HEK293T (cell line): ENCODE measurements around the gene CORO2A.

Experiments used
- CTCF ChIA-PET: fragments of 350-600 bp; formaldehyde crosslinking; extraction: SDS; loops from one replicate; lab custom pipeline; 2021; ENCODE audit warnings: antibody characterized with exemption, inconsistent platforms; lab: Yijun Ruan, JAX
- POLR2A ChIA-PET: fragments of 350-600 bp; formaldehyde crosslinking; extraction: SDS; loops from one replicate; lab custom pipeline; 2020; ENCODE audit warnings: antibody characterized with exemption, inconsistent platforms; lab: Yijun Ruan, JAX
- DNase-seq: peaks from one replicate; pipeline ENCODE4 v3.0.0; 2012; ENCODE audit warnings: mixed read lengths; ENCODE audit errors: extremely low spot score
- ARNT ChIP-seq: fragments of 450-650 bp; IDR thresholded peaks from 2 replicates; pipeline ENCODE4 v1.6.1; 2017; ENCODE audit warnings: mild to moderate bottlenecking
- BHLHE40 ChIP-seq: fragments of 450-650 bp; IDR thresholded peaks from 2 replicates; pipeline ENCODE4 v1.6.1; 2016; ENCODE audit warnings: mild to moderate bottlenecking, moderate library complexity, borderline replicate concordance
- CTBP1 ChIP-seq: fragments of 450-650 bp; IDR thresholded peaks from 2 replicates; pipeline ENCODE4 v1.6.1; 2016; ENCODE audit warnings: borderline replicate concordance
- ELF4 ChIP-seq: fragments of 450-650 bp; IDR thresholded peaks from 2 replicates; pipeline ENCODE4 v1.6.1; 2017; ENCODE audit warnings: antibody characterized with exemption
- FOXA1 ChIP-seq: fragments of 450-650 bp; IDR thresholded peaks from 2 replicates; pipeline ENCODE4 v1.6.1; 2016; ENCODE audit warnings: mild to moderate bottlenecking
- FOXK2 ChIP-seq: fragments of 450-650 bp; IDR thresholded peaks from 2 replicates; pipeline ENCODE4 v1.6.1; 2016; ENCODE audit warnings: mild to moderate bottlenecking
- FOXM1 ChIP-seq: fragments of 450-650 bp; IDR thresholded peaks from 2 replicates; pipeline ENCODE4 v1.6.1; 2017; ENCODE audit warnings: mild to moderate bottlenecking, borderline replicate concordance
- HDGF ChIP-seq: fragments of 450-650 bp; IDR thresholded peaks from 2 replicates; pipeline ENCODE4 v1.6.1; 2017; ENCODE audit warnings: antibody characterized with exemption, borderline replicate concordance
- L3MBTL2 ChIP-seq: fragments of 450-650 bp; conservative IDR thresholded peaks from 2 replicates; pipeline ENCODE4 v1.6.1; 2016; ENCODE audit warnings: mild to moderate bottlenecking
- LEF1 ChIP-seq: fragments of 450-650 bp; IDR thresholded peaks from 2 replicates; pipeline ENCODE4 v1.6.1; 2017; ENCODE audit warnings: mild to moderate bottlenecking, borderline replicate concordance
- NFRKB ChIP-seq: fragments of 450-650 bp; IDR thresholded peaks from 2 replicates; pipeline ENCODE4 v1.6.1; 2016; ENCODE audit warnings: mild to moderate bottlenecking, moderate library complexity
- PKNOX1 ChIP-seq: fragments of 450-650 bp; IDR thresholded peaks from 2 replicates; pipeline ENCODE4 v1.6.1; 2016
- SP1 ChIP-seq: fragments of 450-650 bp; IDR thresholded peaks from 2 replicates; pipeline ENCODE4 v1.6.1; 2017
- SUZ12 ChIP-seq: fragments of 450-650 bp; IDR thresholded peaks from 2 replicates; pipeline ENCODE4 v1.6.1; 2016; ENCODE audit warnings: mild to moderate bottlenecking
- TARDBP ChIP-seq: fragments of 450-650 bp; IDR thresholded peaks from 2 replicates; pipeline ENCODE4 v1.6.1; 2016
- ZNF384 ChIP-seq: fragments of 450-650 bp; IDR thresholded peaks from 2 replicates; pipeline ENCODE4 v1.6.1; 2016

The CORO2A gene

GRCh38 chr9:98193336-98193944, 1.0 kb upstream of the CORO2A start:
- DNase-seq = no peak
- TF ChIP-seq TARDBP = no peak
- TF ChIP-seq ELF4 = no peak
- no peak for TF ChIP-seq LEF1
- TF ChIP-seq NFRKB = no peak
- no peak for TF ChIP-seq ZNF384
- TF ChIP-seq HDGF = no peak; the same call in 1 of the 2 replicates
- TF ChIP-seq SP1 = no peak
- TF ChIP-seq FOXA1 = no peak
- TF ChIP-seq L3MBTL2 = no peak
- POLR2A ChIA-PET = interaction anchor here (0.9 to 1.2 kb wide), 3 partner anchors 62 to 97 kb away, joined by 3 to 7 read pairs (median 5); partner anchors contain the start of genes TBC1D2 and TRIM14
- CTCF ChIA-PET = interaction anchor here (0.6 kb wide), 2 partner anchors 125 to 548 kb away, joined by 3 read pairs; no protein-coding TSS in a partner anchor

- TF ChIP-seq PKNOX1 = no peak
- no peak for TF ChIP-seq ZNF384
- TF ChIP-seq LEF1 = no peak
- TF ChIP-seq HDGF = no peak
- no peak for TF ChIP-seq ELF4
- DNase-seq = peak; percentile 39
- CTCF ChIA-PET = no interaction called here
- POLR2A ChIA-PET = interaction anchor here (0.6 to 1.2 kb wide), 4 partner anchors 64 to 270 kb away, joined by 3 to 4 read pairs (median 3); partner anchors contain the start of genes ANP32B, TBC1D2 and TRMO
Measured at GRCh38 chr9:98191671-98192502, 550 bp downstream of the CORO2A start.

GRCh38 chr9:98191181-98191608, 1.2 kb downstream of the CORO2A start:
- TF ChIP-seq SP1 = no peak
- TF ChIP-seq FOXA1 = no peak
- no peak for TF ChIP-seq ZNF384
- TF ChIP-seq ARNT = no peak
- TF ChIP-seq TARDBP = no peak
- TF ChIP-seq NFRKB = no peak
- TF ChIP-seq CTBP1 = no peak
- TF ChIP-seq L3MBTL2 = no peak
- no peak for TF ChIP-seq BHLHE40
- no peak for DNase-seq
- ChIA-PET CTCF (no interaction called here), POLR2A (interaction anchor here (1.1 kb wide), 1 partner anchor 208 kb away, joined by 3 read pairs; the partner anchor contains the start of gene ANP32B)

- ChIA-PET CTCF (no interaction called here), POLR2A (interaction anchor here (0.6 kb wide), 1 partner anchor 71 kb away, joined by 3 read pairs; no protein-coding TSS in a partner anchor)
- no peak for DNase-seq
- TF ChIP-seq FOXM1 (no peak), FOXA1 (no peak), SUZ12 (no peak), CTBP1 (no peak), NFRKB (no peak), TARDBP (no peak), L3MBTL2 (no peak), FOXK2 (no peak), PKNOX1 (no peak), ARNT (no peak), LEF1 (no peak), SP1 (no peak), HDGF (no peak)
Measured at GRCh38 chr9:98190757-98191105, 1.7 kb downstream of the CORO2A start.

- ChIA-PET CTCF (interaction anchor here (0.7 kb wide), 1 partner anchor 63 kb away, joined by 3 read pairs; no protein-coding TSS in a partner anchor), POLR2A (no interaction called here)
- DNase-seq = no peak
- no peak for TF ChIP-seq NFRKB
- no peak for TF ChIP-seq CTBP1
- no peak for TF ChIP-seq ARNT
- no peak for TF ChIP-seq BHLHE40
- TF ChIP-seq ZNF384 = no peak
- no peak for TF ChIP-seq TARDBP
- no peak for TF ChIP-seq LEF1
- TF ChIP-seq SUZ12 = no peak
Measured at GRCh38 chr9:98189412-98189811, 3.0 kb downstream of the CORO2A start.

- DNase-seq = no peak
- no peak for TF ChIP-seq ELF4
- TF ChIP-seq HDGF = no peak
- no peak for TF ChIP-seq SUZ12
- TF ChIP-seq ZNF384 = no peak
- TF ChIP-seq CTBP1 = no peak
- no peak for TF ChIP-seq FOXA1
- no peak for TF ChIP-seq TARDBP
- TF ChIP-seq LEF1 = no peak
- no peak for TF ChIP-seq FOXM1
- TF ChIP-seq L3MBTL2 = no peak
- no peak for TF ChIP-seq NFRKB
- no peak for TF ChIP-seq SP1
- TF ChIP-seq FOXK2 = no peak
- no peak for TF ChIP-seq BHLHE40
- no peak for TF ChIP-seq PKNOX1
- TF ChIP-seq ARNT = no peak
- CTCF ChIA-PET = no interaction called here
- POLR2A ChIA-PET = no interaction called here
Measured at GRCh38 chr9:98187926-98188325, 4.5 kb downstream of the CORO2A start.
